HepG2 (cell line): ENCODE results near the gene FNDC8. TPM values are rescaled to one million over a fixed set of nuclear protein-coding genes. Genes with fewer than 3 reads are reported as not detected.

Experiments used
- ATAC-seq: fragments of 200-7000 bp; cut with Tn5 transposase; 3 replicates; pipeline ENCODE4 v1.9.1; 2020; ENCODE audit warnings: mild to moderate bottlenecking, moderate library complexity
- BruUV-seq: library from RNA; stranded (reverse); fragments of 400-500 nt; replicated peaks from 2 replicates; lab custom pipeline; 2021; lab: Mats Ljungman, UMichigan
- CTCF ChIA-PET: fragments of 300-600 bp; formaldehyde crosslinking; extraction: SDS; loops from one replicate; lab custom pipeline; 2021; ENCODE audit warnings: low total read pairs, inconsistent platforms, low intra/inter-chr PET ratio; lab: Yijun Ruan, JAX
- POLR2A ChIA-PET: fragments of 350-600 bp; sonication (Branson Sonifier 250); formaldehyde crosslinking; loops from one replicate; lab custom pipeline; 2020; ENCODE audit warnings: antibody characterized with exemption, inconsistent platforms; lab: Yijun Ruan, JAX
- DNase-seq: peaks from one replicate; pipeline ENCODE4 v3.0.0-alpha.2; 2015; ENCODE audit warnings: low spot score
- FAIRE-seq: peaks from 3 replicates; lab custom pipeline; 2011; peaks lifted over from hg19 to GRCh38; lab: Jason Lieb, UNC
- H2AFZ ChIP-seq: one replicate; pipeline ENCODE4 v1.6.1; 2011; ENCODE audit warnings: low read length, inconsistent platforms
- H3K27ac ChIP-seq: fragments of 300-600 bp; 3 replicates; pipeline ENCODE4 v1.8.0; 2011; ENCODE audit warnings: mixed run types, mild to moderate bottlenecking, mixed read lengths, low read length, inconsistent platforms; ENCODE audit not compliant: insufficient read depth; ENCODE audit errors: extremely low read length
- H3K27me3 ChIP-seq, 2 experiments: fragments of 200-600 bp in 1 of 2; 2 replicates in 1 of 2; 3 replicates in 1 of 2; pipeline versions ENCODE4 v1.6.0 to v1.8.0; 2011; ENCODE audit warnings: low read length in 2 of 2, mild to moderate bottlenecking in 2 of 2, moderate library complexity in 2 of 2, inconsistent platforms in 1 of 2; ENCODE audit not compliant: insufficient read depth in 2 of 2, control insufficient read depth in 1 of 2
- H3K36me3 ChIP-seq, 2 experiments: fragments of 200-600 bp in 1 of 2; replicated peaks in 1 of 2; 2 replicates in 1 of 2; 3 replicates in 1 of 2; pipeline versions ENCODE4 v1.5.1 to v1.8.0; 2011; ENCODE audit warnings: low read length in 2 of 2, inconsistent platforms in 1 of 2; ENCODE audit not compliant: insufficient read depth in 2 of 2, control insufficient read depth in 1 of 2
- H3K4me1 ChIP-seq: 2 replicates; pipeline ENCODE4 v1.5.1; 2012; ENCODE audit warnings: low read length, inconsistent platforms; ENCODE audit not compliant: insufficient read depth
- H3K4me2 ChIP-seq: 2 replicates; pipeline ENCODE4 v1.6.0; 2011; ENCODE audit warnings: low read depth, low read length, inconsistent platforms
- H3K4me3 ChIP-seq, 3 experiments: fragments of 200-600 bp in 1 of 3; sonication (generic), shearing (Covaris generic) in 1 of 3; replicated peaks in 1 of 3; 2 replicates each; pipeline ENCODE4 v1.5.1; 2011 to 2016; ENCODE audit warnings: low read length in 3 of 3, inconsistent platforms in 2 of 3, low read depth in 2 of 3, mild to moderate bottlenecking in 2 of 3, control low read depth in 1 of 3, mixed read lengths in 1 of 3; ENCODE audit not compliant: insufficient read depth in 1 of 3
- H3K79me2 ChIP-seq: one replicate; pipeline ENCODE4 v1.6.1; 2011; ENCODE audit warnings: low read length, inconsistent platforms; ENCODE audit not compliant: insufficient read depth
- H3K9ac ChIP-seq: 2 replicates; pipeline ENCODE4 v1.6.0; 2011; ENCODE audit warnings: mild to moderate bottlenecking, low read depth, low read length, inconsistent platforms; ENCODE audit not compliant: insufficient read depth
- H3K9me3 ChIP-seq: 2 replicates; pipeline ENCODE4 v1.5.1; 2012; ENCODE audit warnings: mild to moderate bottlenecking, low read length
- H4K20me1 ChIP-seq: 2 replicates; pipeline ENCODE4 v1.6.0; 2011; ENCODE audit warnings: inconsistent platforms, mild to moderate bottlenecking, low read length, moderate library complexity; ENCODE audit not compliant: insufficient read depth
- CENPT ChIP-seq: sonication (generic); formaldehyde crosslinking; IDR thresholded peaks from 2 replicates; pipeline ENCODE4 v1.8.0; 2022; ENCODE audit warnings: low read depth, mild to moderate bottlenecking, moderate library complexity, missing genetic modification reagents
- ETV5 ChIP-seq: IDR thresholded peaks from 2 replicates; pipeline ENCODE4 v1.6.1; 2018; ENCODE audit warnings: missing biosample characterization, missing genetic modification reagents, inconsistent platforms, borderline replicate concordance
- FOXO1 ChIP-seq: sonication (generic); formaldehyde crosslinking; IDR thresholded peaks from 2 replicates; pipeline ENCODE4 v1.4.0; 2020; ENCODE audit warnings: missing genetic modification reagents
- HIVEP1 ChIP-seq: sonication (generic); formaldehyde crosslinking; IDR thresholded peaks from 2 replicates; pipeline ENCODE4 v1.4.0; 2020; ENCODE audit warnings: mild to moderate bottlenecking, missing genetic modification reagents
- HNF4A ChIP-seq: sonication (generic); formaldehyde crosslinking; IDR thresholded peaks from 2 replicates; pipeline ENCODE4 v1.4.0; 2020; ENCODE audit warnings: missing genetic modification reagents
- IKZF1 ChIP-seq: fragments of 450-650 bp; IDR thresholded peaks from 2 replicates; pipeline ENCODE4 v1.7.1; 2016
- KLF11 ChIP-seq: IDR thresholded peaks from 2 replicates; pipeline ENCODE4 v1.6.1; 2016; ENCODE audit warnings: missing compliant biosample characterization
- RBAK ChIP-seq: sonication (generic); formaldehyde crosslinking; IDR thresholded peaks from 2 replicates; pipeline ENCODE4 v1.5.1; 2020; ENCODE audit warnings: mild to moderate bottlenecking, missing genetic modification reagents
- REST ChIP-seq, 2 experiments: IDR thresholded peaks; 2 replicates each; pipeline ENCODE4 v1.6.1; 2011 to 2012; ENCODE audit warnings: low read length in 2 of 2, borderline replicate concordance in 1 of 2, low read depth in 1 of 2, mild to moderate bottlenecking in 1 of 2, moderate library complexity in 1 of 2
- SAP130 ChIP-seq: IDR thresholded peaks from 2 replicates; pipeline ENCODE4 v1.6.1; 2016; ENCODE audit warnings: low read depth
- SKIL ChIP-seq: sonication (generic); formaldehyde crosslinking; IDR thresholded peaks from 2 replicates; pipeline ENCODE4 v1.8.0; 2022; ENCODE audit warnings: missing genetic modification reagents, mild to moderate bottlenecking, moderate library complexity, borderline replicate concordance
- SOX5 ChIP-seq: IDR thresholded peaks from 2 replicates; pipeline ENCODE4 v1.6.1; 2016; ENCODE audit warnings: borderline replicate concordance
- TEAD2 ChIP-seq: sonication (generic); formaldehyde crosslinking; IDR thresholded peaks from 2 replicates; pipeline ENCODE4 v1.9.0; 2021; ENCODE audit warnings: missing genetic modification reagents
- ZBTB49 ChIP-seq: sonication (generic); formaldehyde crosslinking; IDR thresholded peaks from 2 replicates; pipeline ENCODE4 v1.4.0; 2020; ENCODE audit warnings: missing genetic modification reagents, borderline replicate concordance
- ZNF550 ChIP-seq: sonication (generic); formaldehyde crosslinking; IDR thresholded peaks from 2 replicates; pipeline ENCODE4 v1.4.0; 2020; ENCODE audit warnings: mild to moderate bottlenecking, missing genetic modification reagents, borderline replicate concordance
- ZNF777 ChIP-seq: sonication (generic); formaldehyde crosslinking; IDR thresholded peaks from 2 replicates; pipeline ENCODE4 v1.4.0; 2020; ENCODE audit warnings: missing genetic modification reagents
- ZNF841 ChIP-seq: sonication (generic); formaldehyde crosslinking; IDR thresholded peaks from 2 replicates; pipeline ENCODE4 v1.8.1; 2023; ENCODE audit warnings: missing genetic modification reagents, borderline replicate concordance
- WGBS: methylation state at CpG from one replicate; pipeline ENCODE4 v1.1.6; 2017; ENCODE audit warnings: low lambda C conversion rate; 5-methylcytosine and 5-hydroxymethylcytosine counted together
- in situ Hi-C: cut with HindIII; loops from 2 replicates; pipeline ENCODE4 v1.10.0; 2017; ENCODE audit warnings: low pct_unique_long_range_greater_than_20kb; ENCODE audit not compliant: extremely low pct_ligation_motif_present
- intact Hi-C: fragments of 100-400 bp; cut with micrococcal nuclease; formaldehyde crosslinking; loops from one replicate; pipeline ENCODE4 v1.10.0; 2022; ENCODE audit not compliant: unreplicated experiment
- polyA plus RNA-seq, 8 experiments: library from polyadenylated mRNA; depleted of rRNA in 3 of 8; stranded (reverse) in 7 of 8; unstranded in 1 of 8; fragments of >200 nt; fragmentation: Illumina TruSeq in 4 of 8; extraction: Trizol in 4 of 8; gene quantifications; 2 replicates each; pipeline versions ENCODE4 v1.2.1 to v1.2.3, GENCODE V29; 2011 to 2016; ENCODE audit warnings: low read depth in 4 of 8, missing spikeins in 1 of 8, mixed read lengths in 1 of 8; ENCODE audit not compliant: insufficient read depth in 1 of 8
- total RNA-seq, 5 experiments: library from RNA; depleted of rRNA; stranded (reverse); fragments of >200 nt; fragmentation: Illumina TruSeq; extraction: Trizol; gene quantifications; 2 replicates each; pipeline ENCODE4 v1.2.3, GENCODE V29; 2016; ENCODE audit warnings: low read depth in 1 of 5

FNDC8 gene
- total and polyA plus RNA-seq, 2 of the 13 experiments (the other 11 are each of a cell fraction or from before 2014, with no cell fraction given): not detected

GRCh38 chr17:35087731-35088355 is 33.6 kb upstream of the FNDC8 start:
- Histone ChIP-seq H3K27me3 (no peaks in the 10 kb centered on the region), H3K27ac (peak overlapping the region; percentile 83), H3K4me2 (peak overlapping the region; percentile 82), H3K9me3 (no peaks in the 10 kb centered on the region), H2AFZ (no peak overlapping the region), H3K79me2 (peaks cover 52% of the 10 kb centered on the region), H3K4me1 (peaks cover 55% of the 10 kb centered on the region), H3K9ac (peak overlapping the region; percentile 80), H3K4me3 (peak overlapping the region; percentile 71 to 92 (median 72)), H4K20me1 (no peaks in the 10 kb centered on the region), H3K36me3 (no peaks in the 10 kb centered on the region)
- WGBS: 0% methylated on average over 9 of the region's 9 CpGs
- CTCF ChIA-PET: interaction anchor here (3.0 kb wide), 1 partner anchor 90 kb away, joined by 21 read pairs; no protein-coding TSS in a partner anchor
- DNase-seq (peak; percentile 35), ATAC-seq (peak; percentile 32), FAIRE-seq (peak; percentile 60)
- intact Hi-C loops: loop anchor here (1.0 to 5.0 kb wide), 3 partner anchors 25 to 66 kb away; partner anchors contain the start of genes RAD51D and RFFL
- no TSS peak for BruUV-seq
- POLR2A ChIA-PET: interaction anchor here (1.0 to 2.2 kb wide), 7 partner anchors 8 to 107 kb away, joined by 3 to 43 read pairs (median 8); partner anchors contain the start of gene RFFL
- in situ Hi-C loops: no loop called here
- TF ChIP-seq ZNF550 (CRISPR knock-in tag) (no peak), ETV5 (CRISPR knock-in tag) (peak; percentile 26; the same call in 1 of the 2 replicates), REST (IDR thresholded peaks at IDR 0.05; ENCODE audit: borderline replicate concordance in 1 of 2, low read depth in 1 of 2, low read length in 2 of 2) (no peak), HNF4A (CRISPR knock-in tag) (peak; percentile 67), TEAD2 (CRISPR knock-in tag) (no peak), SOX5 (CRISPR knock-in tag) (0 out of 2 replicates have a peak, but pooled peaks have one; percentile 10), CENPT (CRISPR knock-in tag) (no peak), RBAK (no peak), ZNF777 (CRISPR knock-in tag) (no peak; the same call in 1 of the 2 replicates), HIVEP1 (CRISPR knock-in tag) (no peak), FOXO1 (CRISPR knock-in tag) (0 out of 2 replicates have a peak, but pooled peaks have one; percentile 5), ZNF841 (CRISPR knock-in tag) (no peak), ZBTB49 (CRISPR knock-in tag) (no peak), SAP130 (CRISPR knock-in tag) (peak; percentile 71), KLF11 (no peak), IKZF1 (no peak), SKIL (CRISPR knock-in tag) (peak; percentile 57)
